HCT116 (cell line): ENCODE measurements around the gene RIN3. TPM values are rescaled to one million over a fixed set of nuclear protein-coding genes. Genes with fewer than 3 reads are reported as not detected.

Experiments used
- ATAC-seq: fragments of 200-7000 bp; cut with Tn5 transposase; 2 replicates; pipeline ENCODE4 v1.9.1; 2020; ENCODE audit warnings: mild to moderate bottlenecking, moderate library complexity
- BruUV-seq: library from RNA; stranded (reverse); fragments of 400-500 nt; replicated peaks from 2 replicates; lab custom pipeline; 2021; lab: Mats Ljungman, UMichigan
- CTCF ChIA-PET: fragments of 300-600 bp; sonication (Branson Sonifier 250); formaldehyde crosslinking; loops from one replicate; lab custom pipeline; 2021; ENCODE audit warnings: antibody characterized with exemption; lab: Charles Lee
- POLR2A ChIA-PET: fragments of 300-600, 350-600 bp; sonication (Branson Sonifier 250); formaldehyde crosslinking; loops from one replicate; lab custom pipeline; 2021; ENCODE audit warnings: antibody characterized with exemption; lab: Charles Lee
- RAD21 ChIA-PET, 2 experiments: fragments of 300-600 bp; sonication (Branson Sonifier 250); formaldehyde crosslinking; loops; one replicate each; lab custom pipeline; 2023; ENCODE audit warnings: low total read pairs in 2 of 2; ENCODE audit not compliant: uncharacterized antibody in 2 of 2, unreplicated experiment in 2 of 2, low non-redundant PET in 1 of 2; lab: Charles Lee
- DNase-seq: peaks from one replicate; pipeline ENCODE4 v3.0.0-alpha.2; 2010; ENCODE audit warnings: low read depth, low spot score
- H2AFZ ChIP-seq: fragments of 200-600 bp; shearing (Covaris generic), sonication (generic); 2 replicates; pipeline ENCODE4 v1.6.1; 2017; ENCODE audit warnings: low read depth, mixed run types, mixed read lengths, antibody characterized with exemption, low read length; ENCODE audit not compliant: poor library complexity, severe bottlenecking
- H3K27ac ChIP-seq: 2 replicates; pipeline ENCODE4 v1.5.1; 2012; ENCODE audit warnings: low read depth, low read length
- H3K27me3 ChIP-seq: fragments of 200-600 bp; sonication (generic); 2 replicates; pipeline ENCODE4 v1.6.1; 2016; ENCODE audit warnings: mixed run types, low read length, mixed read lengths; ENCODE audit not compliant: insufficient read depth
- H3K36me3 ChIP-seq, 2 experiments: fragments of 200-500 bp in 1 of 2; fragments of 200-600 bp in 1 of 2; sonication (Bioruptor generic) in 1 of 2; sonication (generic) in 1 of 2; 2 replicates each; pipeline versions ENCODE4 v1.5.1 to v1.6.1; 2014 to 2016; ENCODE audit warnings: low read length in 2 of 2, inconsistent platforms in 1 of 2, mixed read lengths in 1 of 2, mixed run types in 1 of 2; ENCODE audit not compliant: insufficient read depth in 2 of 2, control insufficient read depth in 1 of 2
- H3K4me1 ChIP-seq, 2 experiments: fragments of 200-600 bp in 1 of 2; sonication (generic) in 1 of 2; 2 replicates each; pipeline versions ENCODE4 v1.5.1 to v1.6.1; 2012 to 2017; ENCODE audit warnings: low read length in 2 of 2, inconsistent platforms in 1 of 2, mild to moderate bottlenecking in 1 of 2, mixed read lengths in 1 of 2, mixed run types in 1 of 2, moderate library complexity in 1 of 2; ENCODE audit not compliant: insufficient read depth in 2 of 2, control insufficient read depth in 1 of 2
- H3K4me2 ChIP-seq: fragments of 200-600 bp; sonication (generic); 2 replicates; pipeline ENCODE4 v1.6.1; 2017; ENCODE audit warnings: mixed run types, low read length, mixed read lengths
- H3K4me3 ChIP-seq, 2 experiments: fragments of 200-600 bp in 1 of 2; sonication (generic) in 1 of 2; replicated peaks in 1 of 2; 2 replicates each; pipeline ENCODE4 v1.5.1; 2011 to 2016; ENCODE audit warnings: low read length in 2 of 2, control low read depth in 1 of 2, low read depth in 1 of 2, mild to moderate bottlenecking in 1 of 2, mixed read lengths in 1 of 2, mixed run types in 1 of 2
- H3K79me2 ChIP-seq: fragments of 200-600 bp; sonication (generic); 2 replicates; pipeline ENCODE4 v1.6.1; 2017; ENCODE audit warnings: mild to moderate bottlenecking, mixed run types, low read length, moderate library complexity, mixed read lengths; ENCODE audit not compliant: insufficient read depth
- H3K9ac ChIP-seq: fragments of 200-600 bp; sonication (generic); 2 replicates; pipeline ENCODE4 v1.6.1; 2016; ENCODE audit warnings: low read length, mixed read lengths
- H3K9me2 ChIP-seq: fragments of 200-600 bp; sonication (generic), shearing (Covaris generic); 2 replicates; pipeline ENCODE4 v1.6.1; 2017; ENCODE audit warnings: mixed run types, mild to moderate bottlenecking, moderate library complexity; ENCODE audit not compliant: insufficient read depth
- H3K9me3 ChIP-seq, 2 experiments: fragments of 200-500 bp in 1 of 2; fragments of 200-600 bp in 1 of 2; sonication (Bioruptor generic) in 1 of 2; sonication (generic) in 1 of 2; 2 replicates each; pipeline ENCODE4 v1.6.1; 2014 to 2017; ENCODE audit warnings: low read length in 2 of 2, mixed read lengths in 2 of 2, inconsistent platforms in 1 of 2, low read depth in 1 of 2, mild to moderate bottlenecking in 1 of 2, mixed run types in 1 of 2, moderate library complexity in 1 of 2; ENCODE audit not compliant: control insufficient read depth in 1 of 2, insufficient read depth in 1 of 2
- H4K20me1 ChIP-seq: fragments of 200-600 bp; sonication (generic), shearing (Covaris generic); 2 replicates; pipeline ENCODE4 v1.6.1; 2017; ENCODE audit warnings: mixed run types, mild to moderate bottlenecking, moderate library complexity; ENCODE audit not compliant: insufficient read depth
- CBX3 ChIP-seq: IDR thresholded peaks from 2 replicates; pipeline ENCODE4 v1.6.1; 2012; ENCODE audit warnings: low read depth
- EZH2 ChIP-seq: fragments of 200-600 bp; sonication (generic); IDR thresholded peaks from 2 replicates; pipeline ENCODE4 v1.6.1; 2017; ENCODE audit warnings: antibody characterized with exemption, mixed run types
- TCF7L2 ChIP-seq: IDR thresholded peaks from 2 replicates; pipeline ENCODE4 v1.7.0; 2011; ENCODE audit warnings: borderline replicate concordance, inconsistent platforms; ENCODE audit not compliant: insufficient read depth, insufficient read length; ENCODE audit errors: extremely low read depth
- ZFX ChIP-seq: fragments of 450-650 bp; IDR thresholded peaks from 2 replicates; pipeline ENCODE4 v1.6.1; 2017
- intact Hi-C: fragments of 100-400 bp; cut with micrococcal nuclease; formaldehyde crosslinking; loops from 2 replicates; pipeline ENCODE4 v1.10.0; 2022
- total RNA-seq: library from RNA; stranded (reverse); gene quantifications from one replicate; pipeline ENCODE4 v1.2.1, GENCODE V29; 2021; ENCODE audit not compliant: unreplicated experiment
- TF ChIP-seq, protein P1 (sequence below): IDR thresholded peaks from 2 replicates; pipeline ENCODE4 v1.6.1; 2012
- TF ChIP-seq, protein P2 (sequence below): IDR thresholded peaks from 2 replicates; pipeline ENCODE4 v1.6.1; 2011; ENCODE audit warnings: mild to moderate bottlenecking, low read length, moderate library complexity; ENCODE audit not compliant: insufficient replicate concordance; ENCODE audit errors: extremely low read depth

Gene RIN3
- total RNA-seq, 1 experiment from 2014 or later, result 22.2 TPM

DNA sequence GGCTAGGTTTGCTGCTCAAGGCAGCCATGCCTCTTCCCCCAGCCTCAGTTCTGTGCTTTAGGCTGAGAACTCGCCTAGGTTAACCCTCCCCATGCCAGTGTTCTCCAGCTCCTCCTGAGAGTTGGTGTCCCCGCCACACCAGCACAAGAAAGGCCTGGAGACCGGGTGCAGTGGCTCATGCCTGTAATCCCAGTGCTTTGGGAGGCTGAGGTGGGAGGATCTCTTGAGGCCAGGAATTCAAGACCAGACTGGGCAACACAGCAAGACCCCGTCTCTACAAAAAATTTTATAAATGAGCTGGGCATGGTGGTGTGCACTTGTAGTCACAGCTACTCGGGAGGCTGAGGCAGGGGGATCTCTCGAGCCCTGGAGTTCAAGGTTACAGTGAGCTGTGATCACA lies 10.2 kb downstream of the RIN3 start (continued):
- TF ChIP-seq EZH2 (no peak), ZFX (no peak), CBX3 (no peak)
- TF ChIP-seq, protein P1, sequence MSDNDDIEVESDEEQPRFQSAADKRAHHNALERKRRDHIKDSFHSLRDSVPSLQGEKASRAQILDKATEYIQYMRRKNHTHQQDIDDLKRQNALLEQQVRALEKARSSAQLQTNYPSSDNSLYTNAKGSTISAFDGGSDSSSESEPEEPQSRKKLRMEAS, result no peak

DNA sequence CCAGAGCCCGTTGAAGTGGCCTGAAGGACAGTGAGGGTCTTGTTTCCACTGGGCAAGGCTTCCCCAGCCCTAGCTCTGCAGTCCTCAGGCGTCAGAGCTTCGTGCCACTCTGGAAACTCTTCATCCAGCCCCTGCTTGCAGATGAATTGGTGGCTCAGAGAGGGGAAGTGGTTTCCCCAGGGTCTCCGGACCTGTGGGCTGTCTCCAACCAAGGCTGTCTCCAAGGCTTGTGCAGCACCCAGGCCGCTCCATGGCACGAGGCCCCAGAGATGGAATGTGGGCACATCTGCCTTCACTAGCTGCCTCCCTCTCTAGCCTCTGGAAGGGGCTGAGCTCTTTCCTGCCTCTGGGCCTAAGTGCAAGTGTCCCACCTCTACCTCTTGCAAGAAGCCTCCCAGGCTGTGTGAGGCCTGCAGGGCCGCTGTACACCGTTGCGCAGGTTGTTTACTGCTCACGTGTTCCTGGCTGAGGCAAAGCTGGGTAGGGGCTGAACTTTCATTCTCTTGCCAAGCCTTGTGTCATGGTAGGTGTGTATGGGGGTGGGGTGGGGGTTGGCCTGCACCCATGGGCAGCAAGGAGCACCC lies 11.1 kb downstream of the RIN3 start:
- ChIA-PET CTCF (no interaction called here), RAD21 (no interaction called here), POLR2A (no interaction called here)
- no peak overlapping the region for H3K4me2 ChIP-seq
- H3K27me3 ChIP-seq, result no peaks in the 10 kb centered on the region
- no peaks in the 10 kb centered on the region for H3K9me3 ChIP-seq
- intact Hi-C loops, result no loop called here
- DNase-seq (no peak), ATAC-seq (no peak)
- no TSS peak for BruUV-seq
- H3K9ac ChIP-seq, result no peak overlapping the region
- no peak overlapping the region for H3K4me3 ChIP-seq
- no peaks in the 10 kb centered on the region; a peak in 1 of 4 replicates for H3K4me1 ChIP-seq
- H3K36me3 ChIP-seq, result no peaks in the 10 kb centered on the region
- H3K27ac ChIP-seq, result no peak overlapping the region
- no peaks in the 10 kb centered on the region for H3K9me2 ChIP-seq
- TF ChIP-seq ZFX (no peak), TCF7L2 (no peak)
- TF ChIP-seq, protein P2, sequence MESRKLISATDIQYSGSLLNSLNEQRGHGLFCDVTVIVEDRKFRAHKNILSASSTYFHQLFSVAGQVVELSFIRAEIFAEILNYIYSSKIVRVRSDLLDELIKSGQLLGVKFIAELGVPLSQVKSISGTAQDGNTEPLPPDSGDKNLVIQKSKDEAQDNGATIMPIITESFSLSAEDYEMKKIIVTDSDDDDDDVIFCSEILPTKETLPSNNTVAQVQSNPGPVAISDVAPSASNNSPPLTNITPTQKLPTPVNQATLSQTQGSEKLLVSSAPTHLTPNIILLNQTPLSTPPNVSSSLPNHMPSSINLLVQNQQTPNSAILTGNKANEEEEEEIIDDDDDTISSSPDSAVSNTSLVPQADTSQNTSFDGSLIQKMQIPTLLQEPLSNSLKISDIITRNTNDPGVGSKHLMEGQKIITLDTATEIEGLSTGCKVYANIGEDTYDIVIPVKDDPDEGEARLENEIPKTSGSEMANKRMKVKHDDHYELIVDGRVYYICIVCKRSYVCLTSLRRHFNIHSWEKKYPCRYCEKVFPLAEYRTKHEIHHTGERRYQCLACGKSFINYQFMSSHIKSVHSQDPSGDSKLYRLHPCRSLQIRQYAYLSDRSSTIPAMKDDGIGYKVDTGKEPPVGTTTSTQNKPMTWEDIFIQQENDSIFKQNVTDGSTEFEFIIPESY, result no peak
- TF ChIP-seq, all 23 proteins: peak for 0
- Histone ChIP-seq H2AFZ (no peak overlapping the region), H4K20me1 (no peaks in the 10 kb centered on the region), H3K79me2 (peaks cover 22% of the 10 kb centered on the region; the same call in 1 of the 2 replicates)
